HG02970 (cell line): Measurements from ENCODE around the gene LENEP.

Experiments used
- ATAC-seq: cut with Tn5 transposase; IDR thresholded peaks from one replicate; pipeline ENCODE4 v1.9.1; 2021; ENCODE audit warnings: mild to moderate bottlenecking, moderate library complexity, moderate number of reproducible peaks; ENCODE audit not compliant: unreplicated experiment, low FRiP score

The LENEP gene

GRCh38 chr1:155043301-155043702 is 49.9 kb downstream of the LENEP start:
- ATAC-seq = no peak

GRCh38 chr1:155043793-155044192 is 50.4 kb downstream of the LENEP start:
- no peak for ATAC-seq
